Loucy (cell line): ENCODE results near the gene GTF2F2.

ENCODE experiments used
- EZH2phosphoT487 ChIP-seq: fragments of 200-600 bp; IDR thresholded peaks from 2 replicates; pipeline ENCODE4 v1.6.1; 2018; ENCODE audit warnings: antibody characterized with exemption, mild to moderate bottlenecking, moderate library complexity, borderline replicate concordance
- TF ChIP-seq, protein P1 (sequence below): fragments of 200-600 bp; sonication (generic); conservative IDR thresholded peaks from 2 replicates; pipeline ENCODE4 v1.5.1; 2014; ENCODE audit warnings: mild to moderate bottlenecking, antibody characterized with exemption, low read length

- TF ChIP-seq, protein P1, sequence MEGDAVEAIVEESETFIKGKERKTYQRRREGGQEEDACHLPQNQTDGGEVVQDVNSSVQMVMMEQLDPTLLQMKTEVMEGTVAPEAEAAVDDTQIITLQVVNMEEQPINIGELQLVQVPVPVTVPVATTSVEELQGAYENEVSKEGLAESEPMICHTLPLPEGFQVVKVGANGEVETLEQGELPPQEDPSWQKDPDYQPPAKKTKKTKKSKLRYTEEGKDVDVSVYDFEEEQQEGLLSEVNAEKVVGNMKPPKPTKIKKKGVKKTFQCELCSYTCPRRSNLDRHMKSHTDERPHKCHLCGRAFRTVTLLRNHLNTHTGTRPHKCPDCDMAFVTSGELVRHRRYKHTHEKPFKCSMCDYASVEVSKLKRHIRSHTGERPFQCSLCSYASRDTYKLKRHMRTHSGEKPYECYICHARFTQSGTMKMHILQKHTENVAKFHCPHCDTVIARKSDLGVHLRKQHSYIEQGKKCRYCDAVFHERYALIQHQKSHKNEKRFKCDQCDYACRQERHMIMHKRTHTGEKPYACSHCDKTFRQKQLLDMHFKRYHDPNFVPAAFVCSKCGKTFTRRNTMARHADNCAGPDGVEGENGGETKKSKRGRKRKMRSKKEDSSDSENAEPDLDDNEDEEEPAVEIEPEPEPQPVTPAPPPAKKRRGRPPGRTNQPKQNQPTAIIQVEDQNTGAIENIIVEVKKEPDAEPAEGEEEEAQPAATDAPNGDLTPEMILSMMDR: no peak
- TF ChIP-seq EZH2phosphoT487: no peak
Observed at GRCh38 chr13:45325806-45326205, 205.5 kb downstream of the GTF2F2 start.
